IMR-90 (cell line): ENCODE results near the gene HPSE2.

Experiments
- CTCF ChIP-seq: conservative IDR thresholded peaks from 2 replicates; pipeline ENCODE4 v1.5.1; 2012; ENCODE audit warnings: mild to moderate bottlenecking, low read depth, low read length, improper control_type of control experiment
- MAZ ChIP-seq: IDR thresholded peaks from 2 replicates; pipeline ENCODE4 v1.6.1; 2012; ENCODE audit warnings: low read depth, mild to moderate bottlenecking, low read length, improper control_type of control experiment, moderate library complexity, borderline replicate concordance
- MXI1 ChIP-seq: IDR thresholded peaks from 2 replicates; pipeline ENCODE4 v1.6.1; 2012; ENCODE audit warnings: low read depth, mild to moderate bottlenecking, low read length, moderate library complexity, borderline replicate concordance
- POLR2A ChIP-seq: IDR thresholded peaks from 2 replicates; pipeline ENCODE4 v1.6.1; 2012; ENCODE audit warnings: mild to moderate bottlenecking, low read depth, low read length

DNA sequence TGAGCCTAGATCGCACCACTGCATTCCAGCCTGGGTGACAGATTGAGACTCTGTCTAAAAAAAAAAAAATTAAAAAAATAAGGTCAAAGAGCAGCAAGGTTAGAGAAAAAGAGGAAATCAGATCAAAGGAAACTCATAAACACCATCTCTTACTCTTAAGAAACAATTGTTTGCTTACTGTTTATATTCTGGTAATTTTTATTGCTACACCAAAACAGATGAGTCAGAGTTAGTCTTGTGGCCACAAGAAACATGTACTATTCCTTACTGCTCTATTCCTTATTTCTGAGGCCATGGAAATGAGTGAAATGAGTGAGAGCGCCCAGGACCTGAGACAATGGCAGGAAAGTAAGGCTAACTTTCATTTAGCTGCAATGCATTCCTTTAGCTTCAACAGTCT, 387.3 kb downstream of the HPSE2 start:
- TF ChIP-seq CTCF (no peak), MAZ (no peak), POLR2A (no peak), MXI1 (no peak)
